Measurements from ENCODE around the gene FLOT2. TPM values are rescaled to one million over a fixed set of nuclear protein-coding genes. Genes with fewer than 3 reads are reported as not detected.

The FLOT2 gene
- polyA plus RNA-seq, 1 donor (not counting 4 experiments of a cell fraction or from before 2014, with no cell fraction given) = 67.2 TPM

DNA sequence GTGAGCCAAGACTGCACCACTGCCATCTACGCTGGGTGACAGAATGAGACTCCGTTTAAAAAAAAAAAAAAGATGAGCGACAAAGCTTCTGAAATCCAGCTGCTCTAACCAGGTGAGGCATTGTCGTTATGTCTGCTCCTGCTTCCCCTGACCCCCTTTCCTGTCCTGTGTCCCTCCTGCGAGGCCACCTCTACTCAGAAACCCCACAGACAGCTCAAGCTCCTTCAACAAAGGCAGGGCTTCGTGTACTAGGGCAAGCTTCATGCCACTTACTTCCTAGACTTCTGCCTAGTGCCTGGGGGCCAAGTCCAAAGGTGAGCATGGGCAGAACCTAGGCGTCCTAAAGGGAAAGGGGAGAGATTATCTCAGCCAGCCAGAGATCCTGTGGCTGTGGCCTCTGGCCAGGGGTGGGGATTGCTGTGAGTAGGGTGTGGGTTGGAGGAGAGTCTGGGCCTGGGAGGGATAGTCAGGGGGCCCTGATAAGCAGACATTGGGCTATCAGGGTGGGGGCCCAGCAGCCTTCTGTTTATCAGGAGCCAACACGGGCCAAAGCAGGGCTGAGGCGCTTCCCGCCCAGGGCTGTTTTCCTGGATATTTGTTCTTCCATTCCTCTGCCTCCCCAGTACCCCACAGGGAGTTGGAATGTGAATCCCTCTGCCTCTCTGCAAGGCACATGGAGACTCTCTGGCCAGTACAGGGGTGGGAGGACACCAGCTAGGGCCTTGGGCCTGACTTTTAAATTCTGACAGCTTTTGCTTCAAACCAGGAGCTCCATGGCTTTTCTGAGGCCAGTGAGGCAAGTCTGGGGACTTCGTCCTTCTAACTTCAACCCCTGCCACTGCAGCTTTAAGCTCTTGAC lies 32.3 kb downstream of the FLOT2 start:
- no peaks in the 10 kb centered on the region for H3K79me2 ChIP-seq (ENCODE audit: control insufficient read depth, insufficient read depth, low read length)
- H2AFZ ChIP-seq (ENCODE audit: control insufficient read depth, low read length) = no peak overlapping the region
- H4K20me1 ChIP-seq (ENCODE audit: control insufficient read depth, extremely low read depth, insufficient read depth, low read length) = no peaks in the 10 kb centered on the region
- H3K27ac ChIP-seq (ENCODE audit: control insufficient read depth, insufficient read depth, low read length) = no peak overlapping the region
- dilution Hi-C loops (cut with MboI; ENCODE audit: extremely low pct_ligation_motif_present, low sequenced_read_pairs) = no loop called here
- DNase-seq (ENCODE audit: low read depth, low spot score) = no peak
- peaks cover 3% of the 10 kb centered on the region for H3K9me1 ChIP-seq (ENCODE audit: control insufficient read depth, extremely low read depth, insufficient read depth, low read length)
- peaks cover 5% of the 10 kb centered on the region for H3K4me1 ChIP-seq (ENCODE audit: control insufficient read depth, extremely low read depth, insufficient read depth, low read length)
- no peak for TF ChIP-seq EZH2 (IDR thresholded peaks at IDR 0.05; ENCODE audit: low read length)
- TF ChIP-seq, protein P1, sequence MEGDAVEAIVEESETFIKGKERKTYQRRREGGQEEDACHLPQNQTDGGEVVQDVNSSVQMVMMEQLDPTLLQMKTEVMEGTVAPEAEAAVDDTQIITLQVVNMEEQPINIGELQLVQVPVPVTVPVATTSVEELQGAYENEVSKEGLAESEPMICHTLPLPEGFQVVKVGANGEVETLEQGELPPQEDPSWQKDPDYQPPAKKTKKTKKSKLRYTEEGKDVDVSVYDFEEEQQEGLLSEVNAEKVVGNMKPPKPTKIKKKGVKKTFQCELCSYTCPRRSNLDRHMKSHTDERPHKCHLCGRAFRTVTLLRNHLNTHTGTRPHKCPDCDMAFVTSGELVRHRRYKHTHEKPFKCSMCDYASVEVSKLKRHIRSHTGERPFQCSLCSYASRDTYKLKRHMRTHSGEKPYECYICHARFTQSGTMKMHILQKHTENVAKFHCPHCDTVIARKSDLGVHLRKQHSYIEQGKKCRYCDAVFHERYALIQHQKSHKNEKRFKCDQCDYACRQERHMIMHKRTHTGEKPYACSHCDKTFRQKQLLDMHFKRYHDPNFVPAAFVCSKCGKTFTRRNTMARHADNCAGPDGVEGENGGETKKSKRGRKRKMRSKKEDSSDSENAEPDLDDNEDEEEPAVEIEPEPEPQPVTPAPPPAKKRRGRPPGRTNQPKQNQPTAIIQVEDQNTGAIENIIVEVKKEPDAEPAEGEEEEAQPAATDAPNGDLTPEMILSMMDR (optimal IDR thresholded peaks at IDR 0.05 in 1 of 3, IDR thresholded peaks at IDR 0.05 in 1 of 3, conservative IDR thresholded peaks at IDR 0.05 in 1 of 3; ENCODE audit: extremely low read depth in 1 of 3, insufficient read depth in 2 of 3, low read length in 3 of 3) = no peak
- no peak overlapping the region for H3K9ac ChIP-seq (ENCODE audit: control insufficient read depth, extremely low read depth, insufficient read depth, low read length)
- no peaks in the 10 kb centered on the region for H3K9me3 ChIP-seq (ENCODE audit: control insufficient read depth, low read depth, low read length)
- no peak overlapping the region for H3K4me3 ChIP-seq (ENCODE audit: control insufficient read depth in 2 of 3, extremely low read depth in 1 of 3, insufficient read depth in 2 of 3, low read depth in 1 of 3, low read length in 3 of 3)
- H3K27me3 ChIP-seq (ENCODE audit: control insufficient read depth, extremely low read depth, insufficient read depth, low read length) = no peaks in the 10 kb centered on the region
- FAIRE-seq = no peak
- no peak overlapping the region for H3K4me2 ChIP-seq (ENCODE audit: control insufficient read depth, extremely low read depth, insufficient read depth, low read depth, low read length)
- peaks cover 5 to 6% of the 10 kb centered on the region in 2 experiments for H3K36me3 ChIP-seq (ENCODE audit: control insufficient read depth in 2 of 2, extremely low read depth in 1 of 2, insufficient read depth in 2 of 2, low read length in 2 of 2)

- H2AFZ ChIP-seq (ENCODE audit: control insufficient read depth, low read length) = no peak overlapping the region
- dilution Hi-C loops (cut with MboI; ENCODE audit: extremely low pct_ligation_motif_present, low sequenced_read_pairs) = no loop called here
- H3K9me3 ChIP-seq (ENCODE audit: control insufficient read depth, low read depth, low read length) = no peaks in the 10 kb centered on the region
- DNase-seq (ENCODE audit: low read depth, low spot score) (no peak), FAIRE-seq (no peak)
- no peak overlapping the region for H3K9ac ChIP-seq (ENCODE audit: control insufficient read depth, extremely low read depth, insufficient read depth, low read length)
- no peak for TF ChIP-seq EZH2 (IDR thresholded peaks at IDR 0.05; ENCODE audit: low read length)
- TF ChIP-seq, protein P1 (optimal IDR thresholded peaks at IDR 0.05 in 1 of 3, IDR thresholded peaks at IDR 0.05 in 1 of 3, conservative IDR thresholded peaks at IDR 0.05 in 1 of 3; ENCODE audit: extremely low read depth in 1 of 3, insufficient read depth in 2 of 3, low read length in 3 of 3) = no peak
- no peak overlapping the region for H3K27ac ChIP-seq (ENCODE audit: control insufficient read depth, insufficient read depth, low read length)
- H4K20me1 ChIP-seq (ENCODE audit: control insufficient read depth, extremely low read depth, insufficient read depth, low read length) = no peaks in the 10 kb centered on the region
- H3K9me1 ChIP-seq (ENCODE audit: control insufficient read depth, extremely low read depth, insufficient read depth, low read length) = peaks cover 3% of the 10 kb centered on the region
- H3K79me2 ChIP-seq (ENCODE audit: control insufficient read depth, insufficient read depth, low read length) = no peaks in the 10 kb centered on the region
- no peak overlapping the region for H3K4me2 ChIP-seq (ENCODE audit: control insufficient read depth, extremely low read depth, insufficient read depth, low read depth, low read length)
- H3K4me1 ChIP-seq (ENCODE audit: control insufficient read depth, extremely low read depth, insufficient read depth, low read length) = peaks cover 5% of the 10 kb centered on the region
- H3K4me3 ChIP-seq (ENCODE audit: control insufficient read depth in 2 of 3, extremely low read depth in 1 of 3, insufficient read depth in 2 of 3, low read depth in 1 of 3, low read length in 3 of 3) = no peak overlapping the region
- H3K36me3 ChIP-seq (ENCODE audit: control insufficient read depth in 2 of 2, extremely low read depth in 1 of 2, insufficient read depth in 2 of 2, low read length in 2 of 2) = peaks cover 9 to 10% of the 10 kb centered on the region in 2 experiments
- H3K27me3 ChIP-seq (ENCODE audit: control insufficient read depth, extremely low read depth, insufficient read depth, low read length) = no peaks in the 10 kb centered on the region
Measured at GRCh38 chr17:28863953-28864352, 33.6 kb downstream of the FLOT2 start.

Measured in keratinocyte (primary cell).